Heart left ventricle (tissue), 11 donors: Measurements from ENCODE around the gene SLC35D3. TPM values are rescaled to one million over a fixed set of nuclear protein-coding genes. Genes with fewer than 3 reads are reported as not detected.

Experiments used
- polyA plus RNA-seq, 2 donors: library from polyadenylated mRNA; stranded (reverse); fragments of 200-250 nt; gene quantifications; one replicate each; pipeline ENCODE4 v1.2.3, GENCODE V29; 2013
- total RNA-seq, 9 donors: library from RNA; depleted of rRNA in 2 of 9; stranded (reverse); fragments of >200 nt in 2 of 9; fragmentation: NEBNext Ultra II Directional in 3 of 9; extraction: Animal tissue kit (Norgen Biotek cat#: 25700) in 3 of 9; gene quantifications; one replicate each; pipeline versions ENCODE4 v1.1.0 to v1.2.4, GENCODE V29; 2016 to 2023
- donor health status: ischemic (EF 13 %, LVEDD 7.1; RV severe dilation, severe dysfunction).
- donor health status: healthy with polysubstance abuse.
- donor health status: DM: no; HTN: yes; CAD: no.
- donor health status: DM: no; HTN: no; CAD: no.
- donor health status: ischemic (EF 25% LVEDD 5.7; RV mildly dilated, moderate dysfunction).
- donor health status: healthy.
- donor health status: DM: yes; HTN: yes; CAD: no.
- donor health status: PGD.
- donor health status: nonischemic (EF 23%, LVEDD 6.1; RV moderate dilation, normal function).

SLC35D3 gene
- total and polyA plus RNA-seq, 11 donors, result 0.03 to 0.16 TPM; not detected in 9

Other genes starting within 250 kb of the SLC35D3 start
- gene MAP3K5, start 129.8 kb upstream of the SLC35D3 start, total RNA-seq, result 10 to 100 TPM; 18.7 to 34.1 (median 28.0) TPM
- 1 to 10 TPM; 7.1 to 9.5 TPM for gene MAP3K5, start 129.8 kb upstream of the SLC35D3 start, polyA plus RNA-seq
- gene PEX7, start 99.7 kb upstream of the SLC35D3 start, total RNA-seq, result 10 to 100 TPM in 6 of 9 donors, 1 to 10 TPM in 3; 6.4 to 22.1 (median 15.6) TPM
- 1 to 10 TPM; 4.7 to 5.1 TPM for gene PEX7, start 99.7 kb upstream of the SLC35D3 start, polyA plus RNA-seq
- gene IL20RA, start 122.7 kb downstream of the SLC35D3 start, total RNA-seq, result 1 to 10 TPM in 7 of 9 donors, under 1 TPM in 2; 0.35 to 6.9 (median 1.3) TPM
- 1 to 10 TPM in 1 of 2 donors, under 1 TPM in 1; 0.19 to 2.2 TPM for gene IL20RA, start 122.7 kb downstream of the SLC35D3 start, polyA plus RNA-seq